ENCODE data around the gene GRIK3.

DNA sequence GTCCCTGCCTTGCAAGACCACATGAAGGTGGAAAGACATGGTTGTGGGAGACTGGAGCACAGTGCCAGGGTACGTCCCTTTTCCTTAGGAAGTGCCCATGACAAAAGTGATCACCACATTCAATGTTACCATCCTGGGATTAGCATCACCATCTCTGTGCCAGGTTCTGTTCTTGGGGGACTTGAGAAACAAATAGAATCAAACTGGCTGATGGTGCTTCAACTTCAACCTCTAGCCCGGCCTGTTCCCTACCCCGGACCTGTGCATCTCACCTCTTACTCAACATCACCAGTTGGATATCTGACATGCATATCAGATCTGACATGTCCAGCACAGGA lies 153.3 kb downstream of the GRIK3 start:
- TF ChIP-seq CTCF (conservative IDR thresholded peaks at IDR 0.05): no peak
- TF ChIP-seq ZFX (IDR thresholded peaks at IDR 0.05): no peak
